NT2/D1 (cell line): ENCODE measurements around the gene IPPK.

Experiments used
- DNase-seq: peaks from one replicate; pipeline ENCODE4 v3.0.0-alpha.2; 2011; ENCODE audit warnings: low read depth, low spot score
- H3K27me3 ChIP-seq: 2 replicates; pipeline ENCODE4 v1.6.0; 2011; ENCODE audit warnings: mild to moderate bottlenecking; ENCODE audit not compliant: insufficient read length, insufficient read depth
- H3K36me3 ChIP-seq: 2 replicates; pipeline ENCODE4 v1.6.1; 2011; ENCODE audit warnings: mild to moderate bottlenecking, low read length, mixed read lengths; ENCODE audit not compliant: insufficient read depth, insufficient read length
- H3K4me1 ChIP-seq: 2 replicates; pipeline ENCODE4 v1.5.1; 2011; ENCODE audit not compliant: insufficient read depth, insufficient read length
- H3K4me3 ChIP-seq: 2 replicates; pipeline ENCODE4 v1.5.1; 2011; ENCODE audit warnings: low read depth; ENCODE audit not compliant: insufficient read length
- H3K9ac ChIP-seq: 2 replicates; pipeline ENCODE4 v1.6.0; 2011; ENCODE audit warnings: low read depth; ENCODE audit not compliant: insufficient read length
- H3K9me3 ChIP-seq: 2 replicates; pipeline ENCODE4 v1.5.1; 2011; ENCODE audit warnings: mild to moderate bottlenecking, low read length; ENCODE audit not compliant: insufficient read depth
- SUZ12 ChIP-seq: IDR thresholded peaks from 2 replicates; pipeline ENCODE4 v1.6.1; 2011; ENCODE audit not compliant: insufficient read length, insufficient read depth; ENCODE audit errors: extremely low read depth
- YY1 ChIP-seq: IDR thresholded peaks from 2 replicates; pipeline ENCODE4 v1.6.1; 2011; ENCODE audit not compliant: insufficient read length, insufficient read depth
- ZNF274 ChIP-seq: IDR thresholded peaks from 2 replicates; pipeline ENCODE4 v1.6.1; 2011; ENCODE audit warnings: mild to moderate bottlenecking, low read depth, low read length

IPPK gene

DNA sequence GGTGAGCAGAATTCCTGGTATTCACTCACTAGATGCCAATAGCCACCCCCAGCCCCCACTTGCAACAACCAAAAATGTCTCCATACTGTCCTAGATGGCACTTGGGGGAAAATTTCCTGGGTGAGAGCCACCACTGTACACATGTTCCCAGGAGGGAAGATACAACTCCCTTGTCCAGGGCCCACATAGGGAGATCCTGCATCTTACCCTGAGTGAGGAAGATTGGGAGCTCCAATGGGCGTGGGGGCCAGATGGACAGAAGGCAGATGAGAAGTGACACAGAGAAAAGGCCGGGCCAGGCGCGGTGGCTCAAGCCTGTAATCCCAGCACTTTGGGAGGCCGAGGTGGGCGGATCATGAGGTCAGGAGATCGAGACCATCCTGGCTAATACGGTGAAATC is 12.3 kb upstream of the IPPK start:
- DNase-seq: no peak
- no peak overlapping the region for H3K4me3 ChIP-seq
- no peak for TF ChIP-seq YY1
- TF ChIP-seq SUZ12: no peak
- no peak for TF ChIP-seq ZNF274
- H3K36me3 ChIP-seq: no peaks in the 10 kb centered on the region
- peaks cover 14% of the 10 kb centered on the region for H3K4me1 ChIP-seq
- H3K9ac ChIP-seq: no peak overlapping the region
- no peaks in the 10 kb centered on the region for H3K27me3 ChIP-seq
- H3K9me3 ChIP-seq: no peaks in the 10 kb centered on the region

GRCh38 chr9:92680166-92681119 is 10.5 kb upstream of the IPPK start:
- H3K9ac ChIP-seq: no peak overlapping the region
- DNase-seq: no peak
- no peak for TF ChIP-seq SUZ12
- no peak for TF ChIP-seq YY1
- TF ChIP-seq ZNF274: no peak

GRCh38 chr9:92679413-92680165 is 9.7 kb upstream of the IPPK start:
- Histone ChIP-seq H3K4me3 (no peak overlapping the region), H3K27me3 (no peaks in the 10 kb centered on the region), H3K9ac (no peak overlapping the region), H3K36me3 (peaks cover 3% of the 10 kb centered on the region), H3K4me1 (peaks cover 14% of the 10 kb centered on the region), H3K9me3 (no peaks in the 10 kb centered on the region)
- TF ChIP-seq SUZ12 (no peak), ZNF274 (no peak), YY1 (no peak)
- DNase-seq: no peak

More at GRCh38 chr9:92680166-92681119, 10.5 kb upstream of the IPPK start:
- H3K4me3 ChIP-seq: no peak overlapping the region
- H3K27me3 ChIP-seq: no peaks in the 10 kb centered on the region
- no peaks in the 10 kb centered on the region for H3K9me3 ChIP-seq
- peaks cover 14% of the 10 kb centered on the region for H3K4me1 ChIP-seq
- H3K36me3 ChIP-seq: peaks cover 3% of the 10 kb centered on the region

DNA sequence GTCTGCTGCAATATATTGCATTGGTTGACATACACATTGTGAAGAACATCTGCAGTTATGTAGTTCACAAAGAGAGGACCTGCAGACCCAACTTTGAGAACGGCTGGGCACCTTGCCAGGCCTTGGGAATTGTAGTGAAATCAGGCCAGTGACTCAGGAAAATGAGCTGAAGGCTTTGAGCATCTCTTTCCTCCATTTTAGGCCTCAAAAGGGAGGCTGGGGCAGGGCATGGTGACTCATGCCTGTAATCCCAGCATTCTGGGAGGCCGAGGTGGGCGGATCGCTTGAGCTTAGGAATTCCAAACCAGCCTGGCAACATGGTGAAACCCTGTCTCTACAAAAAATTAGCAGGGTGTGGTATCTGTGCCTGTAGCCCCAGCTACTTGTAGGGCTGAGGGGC is 1.4 kb upstream of the IPPK start:
- H3K9me3 ChIP-seq: no peaks in the 10 kb centered on the region
- no peak for DNase-seq
- TF ChIP-seq ZNF274 (no peak), SUZ12 (no peak), YY1 (no peak)

GRCh38 chr9:92669527-92669889 is 423 bp downstream of the IPPK start:
- no peak for DNase-seq
- H3K9me3 ChIP-seq: no peaks in the 10 kb centered on the region
- TF ChIP-seq YY1 (no peak), ZNF274 (no peak), SUZ12 (no peak)

More for the DNA sequence above, 1.4 kb upstream of the IPPK start:
- Histone ChIP-seq H3K4me1 (peaks cover 4% of the 10 kb centered on the region), H3K9ac (peak overlapping the region; percentile 29), H3K27me3 (no peaks in the 10 kb centered on the region), H3K4me3 (peak overlapping the region; percentile 96), H3K36me3 (peaks cover 22% of the 10 kb centered on the region)

GRCh38 chr9:92668746-92669526 is 995 bp downstream of the IPPK start:
- H3K9ac ChIP-seq: peak overlapping the region; percentile 85
- H3K36me3 ChIP-seq: peaks cover 41% of the 10 kb centered on the region
- peak overlapping the region; percentile 96 for H3K4me3 ChIP-seq
- DNase-seq: no peak
- no peaks in the 10 kb centered on the region for H3K27me3 ChIP-seq
- H3K9me3 ChIP-seq: no peaks in the 10 kb centered on the region
- TF ChIP-seq SUZ12 (no peak), YY1 (no peak), ZNF274 (no peak)
- H3K4me1 ChIP-seq: peaks cover 6% of the 10 kb centered on the region

More at GRCh38 chr9:92669527-92669889, 423 bp downstream of the IPPK start:
- peaks cover 4% of the 10 kb centered on the region for H3K4me1 ChIP-seq
- H3K9ac ChIP-seq: peak overlapping the region; percentile 85
- H3K4me3 ChIP-seq: peak overlapping the region; percentile 96
- H3K36me3 ChIP-seq: peaks cover 36% of the 10 kb centered on the region
- no peaks in the 10 kb centered on the region for H3K27me3 ChIP-seq
